Transverse colon (tissue), 4 donors: ENCODE data around the gene CBLB. TPM values are rescaled to one million over a fixed set of nuclear protein-coding genes. Genes with fewer than 3 reads are reported as not detected.

Experiments
- DNase-seq: peaks from one replicate; pipeline ENCODE4 v3.0.0-alpha.2; 2019
- H3K27ac ChIP-seq, 4 donors: fragments of 200-600 bp; sonication (generic); 2 replicates each; pipeline ENCODE4 v1.5.1; 2016 to 2018; ENCODE audit warnings: inconsistent platforms in 4 of 4
- H3K27me3 ChIP-seq: fragments of 200-600 bp; sonication (generic); 2 replicates; pipeline ENCODE4 v1.5.1; 2017; ENCODE audit warnings: inconsistent platforms
- H3K36me3 ChIP-seq, 4 donors: fragments of 200-600 bp; sonication (generic); 2 replicates each; pipeline ENCODE4 v1.5.1; 2017 to 2019; ENCODE audit warnings: inconsistent platforms in 4 of 4
- H3K4me1 ChIP-seq, 4 donors: fragments of 200-600 bp; sonication (generic); 2 replicates each; pipeline ENCODE4 v1.5.1; 2017 to 2020; ENCODE audit warnings: inconsistent platforms in 4 of 4
- H3K4me3 ChIP-seq, 4 donors: fragments of 200-600 bp; sonication (generic); 1 replicate in 1 of 4; 2 replicates in 3 of 4; pipeline versions ENCODE4 v1.5.1 to v1.6.1; 2017 to 2019; ENCODE audit warnings: inconsistent platforms in 4 of 4
- H3K9me3 ChIP-seq, 2 donors: fragments of 200-600 bp; sonication (generic); 2 replicates each; pipeline ENCODE4 v1.5.1; 2017 to 2019; ENCODE audit warnings: inconsistent platforms in 2 of 2
- CTCF ChIP-seq, 5 experiments: fragments of 200-600 bp in 3 of 5; fragments of 450-650 bp in 2 of 5; sonication (generic) in 3 of 5; IDR thresholded peaks; 1 replicate in 2 of 5; 2 replicates in 3 of 5; pipeline ENCODE4 v1.5.1; 2016 to 2017; ENCODE audit warnings: antibody characterized with exemption in 5 of 5, inconsistent platforms in 3 of 5, mild to moderate bottlenecking in 2 of 5, moderate library complexity in 1 of 5
- EP300 ChIP-seq: sonication (generic); formaldehyde crosslinking; IDR thresholded peaks from one replicate; pipeline ENCODE4 v1.6.1; 2017; ENCODE audit warnings: antibody characterized with exemption, low read depth
- POLR2A ChIP-seq: fragments of 450-650 bp; IDR thresholded peaks from one replicate; pipeline ENCODE4 v1.6.1; 2016; ENCODE audit warnings: antibody characterized with exemption, mild to moderate bottlenecking, moderate library complexity
- POLR2AphosphoS5 ChIP-seq, 3 donors: sonication (generic); formaldehyde crosslinking; IDR thresholded peaks; one replicate each; pipeline ENCODE4 v1.6.1; 2016; ENCODE audit warnings: antibody characterized with exemption in 3 of 3
- WGBS, 2 donors: methylation state at CpG; one replicate each; pipeline ENCODE4 v1.1.5; 2018; ENCODE audit warnings: low coverage in 1 of 2; 5-methylcytosine and 5-hydroxymethylcytosine counted together
- in situ Hi-C, 4 donors: fragments of 200-750 bp; cut with MboI; loops; one replicate each; pipeline versions ENCODE4 v1.15.0 to v1.15.1; 2017; ENCODE audit warnings: low sequenced_read_pairs in 3 of 4, low pct_ligation_motif_present in 1 of 4, low pct_unique_long_range_greater_than_20kb in 1 of 4
- intact Hi-C: fragments of 100-400 bp; cut with DNase I; formaldehyde crosslinking; loops from one replicate; pipeline ENCODE4 v1.15.1; 2023; ENCODE audit warnings: low total_unique reads
- total RNA-seq, 4 donors: library from RNA; depleted of rRNA; stranded (reverse); fragments of >200 nt; gene quantifications; one replicate each; pipeline ENCODE4 v1.1.0, GENCODE V29; 2016

The CBLB gene
- total RNA-seq, 4 donors from 2014 or later, result 25.1 to 76.2 (median 63.6) TPM

- Histone ChIP-seq H3K36me3 (no peaks in the 10 kb centered on the region), H3K27ac (peak overlapping the region; percentile 33 to 58 (median 54)), H3K9me3 (no peaks in the 10 kb centered on the region), H3K4me3 (no peak overlapping the region), H3K4me1 (peaks cover 0 to 25% (median 12%) of the 10 kb centered on the region in 4 donors), H3K27me3 (no peaks in the 10 kb centered on the region)
- in situ Hi-C loops, result no loop called here
- TF ChIP-seq EP300 (no peak), POLR2A (no peak), CTCF (IDR thresholded peaks at IDR 0.05) (no peak), POLR2AphosphoS5 (IDR thresholded peaks at IDR 0.05) (no peak)
- intact Hi-C loops, result no loop called here
- 71 to 78% methylated on average over 4 of the region's 4 CpGs for WGBS, 2 donors
- no peak for DNase-seq
Measured at GRCh38 chr3:105791131-105791530, 77.7 kb downstream of the CBLB start.

GRCh38 chr3:105790534-105790933, 78.3 kb downstream of the CBLB start:
- intact Hi-C loops (no loop called here), in situ Hi-C loops (no loop called here)
- peak overlapping the region; percentile 19 to 58 (median 44) for H3K27ac ChIP-seq
- WGBS, 2 donors, result 71 to 75% methylated on average over 1 to 2 of the region's 2 CpGs
- H3K36me3 ChIP-seq, result no peaks in the 10 kb centered on the region
- no peaks in the 10 kb centered on the region for H3K27me3 ChIP-seq
- no peaks in the 10 kb centered on the region for H3K9me3 ChIP-seq
- H3K4me3 ChIP-seq, result no peak overlapping the region
- DNase-seq, result no peak
- TF ChIP-seq EP300, result no peak
- no peak for TF ChIP-seq POLR2AphosphoS5 (IDR thresholded peaks at IDR 0.05)
- TF ChIP-seq CTCF (IDR thresholded peaks at IDR 0.05), result no peak
- no peak for TF ChIP-seq POLR2A
- H3K4me1 ChIP-seq, result peaks cover 0 to 25% (median 12%) of the 10 kb centered on the region in 4 donors

DNA sequence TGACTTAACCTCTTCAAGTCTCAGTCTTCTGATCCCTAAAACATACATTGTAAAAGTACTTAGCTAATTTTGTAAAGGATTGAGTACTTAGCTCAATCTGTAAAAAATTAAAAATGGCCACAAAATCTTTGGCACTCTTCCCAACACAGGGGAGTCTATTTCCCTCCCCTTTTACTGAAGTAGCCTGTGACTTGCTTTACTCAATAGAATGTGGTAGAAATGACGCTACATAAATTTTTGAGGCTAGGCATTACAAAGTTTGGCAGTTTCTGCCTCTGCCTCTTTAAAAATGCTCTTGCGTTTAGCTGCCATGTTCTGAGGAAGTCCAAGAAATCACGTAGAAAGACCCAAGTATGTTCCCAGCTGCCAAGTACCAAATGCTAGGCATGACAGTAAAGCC, 80.2 kb downstream of the CBLB start:
- H3K36me3 ChIP-seq, result no peaks in the 10 kb centered on the region
- intact Hi-C loops (no loop called here), in situ Hi-C loops (no loop called here)
- no peaks in the 10 kb centered on the region for H3K27me3 ChIP-seq
- H3K4me1 ChIP-seq, result peaks cover 0 to 24% (median 12%) of the 10 kb centered on the region in 4 donors
- H3K27ac ChIP-seq, result no peak overlapping the region
- TF ChIP-seq POLR2AphosphoS5 (IDR thresholded peaks at IDR 0.05) (no peak), POLR2A (no peak), EP300 (no peak), CTCF (IDR thresholded peaks at IDR 0.05) (no peak)
- no peaks in the 10 kb centered on the region for H3K9me3 ChIP-seq
- H3K4me3 ChIP-seq, result no peak overlapping the region
- WGBS, 2 donors, result 94 to 100% methylated on average over 1 to 3 of the region's 3 CpGs
- no peak for DNase-seq

DNA sequence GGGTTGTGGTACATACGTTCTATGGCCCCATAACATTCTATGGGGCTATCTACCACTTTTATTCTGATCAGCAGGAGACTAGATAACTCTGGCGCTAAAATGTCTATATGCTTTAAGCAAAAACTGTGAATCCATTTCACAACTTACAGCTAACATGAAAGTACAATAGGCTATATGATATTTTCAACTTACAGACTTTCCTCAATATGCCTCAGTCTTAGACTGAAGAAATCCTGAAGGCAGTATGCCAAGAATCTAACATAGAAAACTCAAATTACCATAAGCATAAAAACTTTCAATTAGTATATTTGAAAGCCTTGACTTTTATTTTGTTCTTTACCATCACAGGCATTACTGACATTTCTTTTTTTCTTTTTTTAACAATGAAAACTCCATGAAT, 81.4 kb downstream of the CBLB start:
- in situ Hi-C loops, result no loop called here
- TF ChIP-seq POLR2A (no peak), EP300 (no peak), CTCF (IDR thresholded peaks at IDR 0.05) (no peak), POLR2AphosphoS5 (IDR thresholded peaks at IDR 0.05) (no peak)
- Histone ChIP-seq H3K36me3 (no peaks in the 10 kb centered on the region), H3K4me3 (no peak overlapping the region), H3K27ac (no peak overlapping the region), H3K27me3 (no peaks in the 10 kb centered on the region), H3K9me3 (no peaks in the 10 kb centered on the region), H3K4me1 (peaks cover 0 to 16% (median 4%) of the 10 kb centered on the region in 4 donors)
- no peak for DNase-seq
- intact Hi-C loops, result no loop called here
- WGBS, 2 donors, result 94 to 95% methylated on average over 2 of the region's 2 CpGs
